Fibroblast of lung (primary cell): ENCODE measurements around the gene SLCO4C1. TPM values are rescaled to one million over a fixed set of nuclear protein-coding genes. Genes with fewer than 3 reads are reported as not detected.

ENCODE experiments used
- DNase-seq, 2 donors: peaks; one replicate each; pipeline versions ENCODE4 v3.0.0 to v3.0.0-alpha.2; 2010; ENCODE audit warnings: low read depth in 2 of 2
- H2AFZ ChIP-seq: 2 replicates; pipeline ENCODE4 v1.5.1; 2012; ENCODE audit warnings: low read length, control low read depth, inconsistent platforms
- H3K27ac ChIP-seq: 2 replicates; pipeline ENCODE4 v1.5.1; 2011; ENCODE audit warnings: low read length, control low read depth; ENCODE audit not compliant: insufficient read depth
- H3K27me3 ChIP-seq: 2 replicates; pipeline ENCODE4 v1.5.1; 2011; ENCODE audit warnings: mild to moderate bottlenecking, low read length; ENCODE audit not compliant: control insufficient read depth, insufficient read depth
- H3K36me3 ChIP-seq: 2 replicates; pipeline ENCODE4 v1.5.1; 2011; ENCODE audit warnings: low read length; ENCODE audit not compliant: control insufficient read depth, insufficient read depth
- H3K4me1 ChIP-seq: 2 replicates; pipeline ENCODE4 v1.5.1; 2011; ENCODE audit warnings: low read length; ENCODE audit not compliant: control insufficient read depth, insufficient read depth; ENCODE audit errors: extremely low read depth
- H3K4me2 ChIP-seq: 2 replicates; pipeline ENCODE4 v1.5.1; 2011; ENCODE audit warnings: low read length, control low read depth; ENCODE audit not compliant: insufficient read depth; ENCODE audit errors: extremely low read depth
- H3K4me3 ChIP-seq, 4 experiments: fragments of 200-600 bp in 1 of 4; sonication (generic) in 1 of 4; replicated peaks in 1 of 4; 2 replicates each; pipeline ENCODE4 v1.5.1; 2011 to 2016; ENCODE audit warnings: low read length in 4 of 4, low read depth in 3 of 4, mild to moderate bottlenecking in 3 of 4, control low read depth in 2 of 4, inconsistent platforms in 1 of 4, mixed read lengths in 1 of 4; ENCODE audit not compliant: insufficient read depth in 1 of 4; ENCODE audit errors: control extremely low read depth in 1 of 4
- H3K79me2 ChIP-seq: 2 replicates; pipeline ENCODE4 v1.5.1; 2012; ENCODE audit warnings: mild to moderate bottlenecking, low read length, inconsistent platforms; ENCODE audit not compliant: control insufficient read depth, insufficient read depth
- H3K9ac ChIP-seq: 2 replicates; pipeline ENCODE4 v1.5.1; 2011; ENCODE audit warnings: mild to moderate bottlenecking, low read length, control low read depth; ENCODE audit not compliant: insufficient read depth
- H3K9me3 ChIP-seq: 2 replicates; pipeline ENCODE4 v1.5.1; 2012; ENCODE audit warnings: low read depth, low read length; ENCODE audit not compliant: control insufficient read depth, insufficient read depth
- H4K20me1 ChIP-seq: 2 replicates; pipeline ENCODE4 v1.5.1; 2011; ENCODE audit warnings: low read length; ENCODE audit not compliant: control insufficient read depth, insufficient read depth; ENCODE audit errors: extremely low read depth
- EZH2 ChIP-seq: IDR thresholded peaks from 2 replicates; pipeline ENCODE4 v1.5.1; 2012; ENCODE audit warnings: low read length, control low read depth, mild to moderate bottlenecking; ENCODE audit errors: missing control alignments
- polyA plus RNA-seq, 2 donors: library from polyadenylated mRNA; depleted of rRNA in 1 of 2; stranded (reverse) in 1 of 2; unstranded in 1 of 2; fragments of >200 nt; gene quantifications; 2 replicates each; pipeline ENCODE4 v1.2.1, GENCODE V29; 2011 to 2012; ENCODE audit warnings: missing spikeins in 1 of 2
- total RNA-seq: library from RNA; depleted of rRNA; stranded (reverse); fragments of >200 nt; gene quantifications from 2 replicates; pipeline ENCODE4 v1.2.1, GENCODE V29; 2014
- TF ChIP-seq, protein P1 (sequence below), 2 donors: IDR thresholded peaks in 1 of 2; conservative IDR thresholded peaks in 1 of 2; 1 replicate in 1 of 2; 2 replicates in 1 of 2; pipeline ENCODE4 v1.5.1; 2011 to 2012; ENCODE audit warnings: low read length in 2 of 2, control low read depth in 1 of 2, inconsistent platforms in 1 of 2, low read depth in 1 of 2, mild to moderate bottlenecking in 1 of 2

Gene SLCO4C1
- total and polyA plus RNA-seq, 2 donors (not counting 1 experiment from before 2014, with no cell fraction given): under 0.01 to 0.01 TPM

DNA sequence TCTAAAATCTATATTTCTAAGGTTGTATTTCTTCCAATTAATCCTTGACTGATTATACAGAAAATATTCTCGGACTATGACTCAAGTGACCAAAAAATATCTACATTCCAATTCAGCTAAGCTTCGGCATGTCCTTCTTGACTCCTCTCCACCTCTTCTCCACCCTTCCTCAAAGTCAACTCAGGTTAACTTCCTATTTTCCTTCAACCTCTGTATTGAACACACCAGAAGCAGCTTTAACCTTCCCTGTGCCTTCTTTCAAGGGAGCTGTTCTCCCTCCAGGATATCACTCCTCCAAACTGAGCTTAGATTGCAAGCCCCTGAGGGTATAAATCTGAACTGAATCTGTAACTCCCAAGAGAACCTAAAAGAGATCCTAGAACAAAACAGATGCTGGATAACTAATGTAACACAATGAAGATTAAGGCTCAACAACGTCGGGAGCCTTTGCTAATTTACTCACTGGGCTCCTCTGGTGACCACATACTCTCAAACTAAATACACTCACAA, 1.1 kb downstream of the SLCO4C1 start:
- no peaks in the 10 kb centered on the region for H3K36me3 ChIP-seq
- no peak overlapping the region for H3K4me2 ChIP-seq
- no peak overlapping the region for H3K9ac ChIP-seq
- no peak overlapping the region for H2AFZ ChIP-seq
- no peak overlapping the region for H3K27ac ChIP-seq
- H3K4me1 ChIP-seq: no peaks in the 10 kb centered on the region
- H3K4me3 ChIP-seq: no peak overlapping the region
- TF ChIP-seq, protein P1, sequence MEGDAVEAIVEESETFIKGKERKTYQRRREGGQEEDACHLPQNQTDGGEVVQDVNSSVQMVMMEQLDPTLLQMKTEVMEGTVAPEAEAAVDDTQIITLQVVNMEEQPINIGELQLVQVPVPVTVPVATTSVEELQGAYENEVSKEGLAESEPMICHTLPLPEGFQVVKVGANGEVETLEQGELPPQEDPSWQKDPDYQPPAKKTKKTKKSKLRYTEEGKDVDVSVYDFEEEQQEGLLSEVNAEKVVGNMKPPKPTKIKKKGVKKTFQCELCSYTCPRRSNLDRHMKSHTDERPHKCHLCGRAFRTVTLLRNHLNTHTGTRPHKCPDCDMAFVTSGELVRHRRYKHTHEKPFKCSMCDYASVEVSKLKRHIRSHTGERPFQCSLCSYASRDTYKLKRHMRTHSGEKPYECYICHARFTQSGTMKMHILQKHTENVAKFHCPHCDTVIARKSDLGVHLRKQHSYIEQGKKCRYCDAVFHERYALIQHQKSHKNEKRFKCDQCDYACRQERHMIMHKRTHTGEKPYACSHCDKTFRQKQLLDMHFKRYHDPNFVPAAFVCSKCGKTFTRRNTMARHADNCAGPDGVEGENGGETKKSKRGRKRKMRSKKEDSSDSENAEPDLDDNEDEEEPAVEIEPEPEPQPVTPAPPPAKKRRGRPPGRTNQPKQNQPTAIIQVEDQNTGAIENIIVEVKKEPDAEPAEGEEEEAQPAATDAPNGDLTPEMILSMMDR (conservative IDR thresholded peaks at IDR 0.05 in 1 of 2, IDR thresholded peaks at IDR 0.05 in 1 of 2; ENCODE audit: low read depth in 1 of 2, low read length in 2 of 2): no peak
- TF ChIP-seq EZH2: no peak
- no peaks in the 10 kb centered on the region for H4K20me1 ChIP-seq
- DNase-seq: no peak
- no peaks in the 10 kb centered on the region for H3K27me3 ChIP-seq
- H3K79me2 ChIP-seq: no peaks in the 10 kb centered on the region
- no peaks in the 10 kb centered on the region for H3K9me3 ChIP-seq

DNA sequence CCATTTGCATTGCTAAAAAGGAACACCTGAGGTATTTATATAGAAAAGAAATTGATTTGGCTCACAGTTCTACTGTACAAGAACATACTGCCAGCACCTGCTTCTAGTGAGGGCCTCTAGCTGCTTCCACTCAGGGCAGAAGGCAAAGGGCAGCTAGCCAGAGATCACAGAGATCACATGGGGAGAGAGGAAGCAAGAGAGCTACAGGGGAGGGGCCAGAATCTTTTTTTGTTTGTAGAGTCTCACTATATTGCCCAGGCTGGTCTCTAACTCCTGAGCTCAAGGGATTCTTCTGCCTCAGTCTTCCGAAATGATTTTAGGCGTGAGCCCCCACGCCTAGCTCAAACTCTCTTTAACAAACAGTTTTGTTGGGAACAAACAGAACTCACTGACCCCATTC, 6.1 kb downstream of the SLCO4C1 start:
- H3K79me2 ChIP-seq: no peaks in the 10 kb centered on the region
- H3K9me3 ChIP-seq: no peaks in the 10 kb centered on the region
- no peak overlapping the region for H3K4me3 ChIP-seq
- no peak overlapping the region for H2AFZ ChIP-seq
- H3K36me3 ChIP-seq: no peaks in the 10 kb centered on the region
- TF ChIP-seq, protein P1 (conservative IDR thresholded peaks at IDR 0.05 in 1 of 2, IDR thresholded peaks at IDR 0.05 in 1 of 2; ENCODE audit: low read depth in 1 of 2, low read length in 2 of 2): no peak
- no peak for TF ChIP-seq EZH2
- no peak for DNase-seq
- H3K9ac ChIP-seq: no peak overlapping the region
- H4K20me1 ChIP-seq: no peaks in the 10 kb centered on the region
- no peak overlapping the region for H3K27ac ChIP-seq
- no peak overlapping the region for H3K4me2 ChIP-seq
- no peaks in the 10 kb centered on the region for H3K27me3 ChIP-seq
- H3K4me1 ChIP-seq: no peaks in the 10 kb centered on the region

- H3K79me2 ChIP-seq: no peaks in the 10 kb centered on the region
- H3K27me3 ChIP-seq: no peaks in the 10 kb centered on the region
- no peak for DNase-seq
- no peaks in the 10 kb centered on the region for H3K36me3 ChIP-seq
- H2AFZ ChIP-seq: no peak overlapping the region
- H3K4me3 ChIP-seq: no peak overlapping the region
- TF ChIP-seq, protein P1 (conservative IDR thresholded peaks at IDR 0.05 in 1 of 2, IDR thresholded peaks at IDR 0.05 in 1 of 2; ENCODE audit: low read depth in 1 of 2, low read length in 2 of 2): no peak
- no peak overlapping the region for H3K27ac ChIP-seq
- no peak overlapping the region for H3K4me2 ChIP-seq
- H3K9me3 ChIP-seq: no peaks in the 10 kb centered on the region
- H3K9ac ChIP-seq: no peak overlapping the region
- no peaks in the 10 kb centered on the region for H3K4me1 ChIP-seq
- H4K20me1 ChIP-seq: no peaks in the 10 kb centered on the region
Measured at GRCh38 chr5:102289251-102289899, 6.7 kb downstream of the SLCO4C1 start.
